ENCODE measurements around the gene ENTPD1.
"Not testable (repeated sequence)": the region's sequence is repeated elsewhere in the genome, so short reads cannot be mapped to it uniquely, and the experiment has no call there.

The ENTPD1 gene

GRCh38 chr10:95865814-95866466, 110.0 kb downstream of the ENTPD1 start:
- no peak for DNase-seq (ENCODE audit: low read depth, low spot score)

GRCh38 chr10:95866467-95866842, 110.5 kb downstream of the ENTPD1 start:
- no peak for DNase-seq (ENCODE audit: low read depth, low spot score)

- no peak for DNase-seq (ENCODE audit: low read depth, low spot score)
Measured at GRCh38 chr10:95867866-95868265, 111.9 kb downstream of the ENTPD1 start.

DNA sequence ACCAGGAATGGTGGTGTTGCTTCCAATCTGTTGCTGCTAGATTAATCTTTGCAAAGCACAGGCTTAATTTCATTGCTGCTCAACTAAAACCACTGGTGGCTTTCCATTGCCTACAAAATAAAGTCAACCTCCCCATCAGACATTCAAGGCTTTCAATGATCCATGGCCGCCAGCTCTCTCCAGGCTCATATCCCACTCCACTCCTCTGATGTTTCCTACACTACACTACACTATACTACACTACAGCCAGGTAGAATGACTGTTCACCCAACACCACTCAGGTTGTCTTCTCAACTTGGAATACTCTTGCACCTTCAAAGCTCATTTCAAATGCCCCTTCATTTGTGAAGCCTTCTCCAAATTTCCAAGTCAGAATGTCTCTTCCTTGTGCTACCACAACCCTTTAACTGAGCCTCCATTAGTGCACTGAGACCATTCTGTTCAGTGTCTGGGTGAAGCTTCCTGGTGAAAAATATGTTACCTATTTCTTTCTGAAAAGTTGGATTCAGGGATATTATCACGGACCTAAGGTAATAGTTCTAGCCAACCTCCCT, 116.3 kb downstream of the ENTPD1 start:
- no peak for DNase-seq (ENCODE audit: low read depth, low spot score)

GRCh38 chr10:95873139-95873538, 117.2 kb downstream of the ENTPD1 start:
- DNase-seq (ENCODE audit: low read depth, low spot score), result no peak

GRCh38 chr10:95873651-95874050, 117.7 kb downstream of the ENTPD1 start:
- no peak for DNase-seq (ENCODE audit: low read depth, low spot score)

DNA sequence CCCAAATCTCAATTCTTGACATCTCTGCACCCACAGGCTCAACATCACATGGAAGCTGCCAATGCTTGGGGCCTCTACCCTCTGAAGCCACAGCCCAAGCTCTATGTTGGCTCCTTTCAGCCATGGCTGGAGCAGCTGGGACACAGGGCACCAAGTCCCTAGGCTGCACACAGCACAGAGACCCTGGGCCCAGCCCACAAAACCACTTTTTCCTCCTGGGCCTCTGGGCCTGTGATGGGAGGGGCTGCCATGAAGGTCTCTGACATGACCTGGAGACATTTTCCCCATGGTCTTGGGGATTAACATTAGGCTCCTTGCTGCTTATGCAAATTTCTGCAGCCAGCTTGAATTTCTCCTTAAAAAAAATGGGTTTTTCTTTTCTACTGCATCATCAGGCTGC, 118.8 kb downstream of the ENTPD1 start:
- not testable (repeated sequence) for DNase-seq (ENCODE audit: low read depth, low spot score)

GRCh38 chr10:95876756-95877155, 120.8 kb downstream of the ENTPD1 start:
- no peak for DNase-seq (ENCODE audit: low read depth, low spot score)

DNA sequence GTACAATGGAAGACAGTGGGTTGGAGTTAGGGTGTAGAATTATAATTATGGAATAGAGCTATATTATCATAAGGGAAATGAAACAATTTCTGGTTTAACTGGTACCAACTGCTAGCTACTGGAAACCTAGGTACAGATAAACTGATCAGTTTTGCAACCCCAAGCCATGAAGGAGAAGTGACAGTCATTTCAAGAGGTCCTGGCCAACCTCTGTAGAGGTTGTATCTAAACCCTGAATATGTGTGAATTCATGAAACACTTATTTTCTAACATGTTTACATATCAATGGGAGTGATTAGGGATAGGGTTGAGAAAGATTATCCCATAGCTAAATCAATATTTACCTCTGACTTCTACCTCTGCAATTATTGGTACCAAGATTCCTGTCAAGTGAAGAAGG, 121.9 kb downstream of the ENTPD1 start:
- DNase-seq (ENCODE audit: low read depth, low spot score), result no peak

DNA sequence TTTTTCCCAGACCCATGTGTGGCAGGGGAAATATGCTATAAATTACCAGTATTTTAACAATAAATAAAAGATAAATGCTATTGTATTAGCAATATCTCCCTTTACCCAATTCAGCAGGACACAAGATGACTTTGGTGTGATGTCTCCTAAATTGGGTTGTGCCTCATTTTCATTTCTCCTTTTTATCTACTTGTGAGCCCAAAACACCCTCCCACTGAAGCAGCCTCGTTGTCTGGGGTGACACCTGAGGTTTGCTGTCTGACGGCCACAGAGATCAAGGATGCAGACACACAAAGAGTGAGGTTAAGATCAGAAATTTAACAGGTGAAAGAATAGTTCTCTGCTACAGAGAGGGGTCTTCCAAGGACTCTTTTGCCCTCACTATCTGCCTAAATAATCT, 124.7 kb downstream of the ENTPD1 start:
- DNase-seq (ENCODE audit: low read depth, low spot score), result no peak

- no peak for DNase-seq (ENCODE audit: low read depth, low spot score)
Measured at GRCh38 chr10:95881316-95881715, 125.4 kb downstream of the ENTPD1 start.

- DNase-seq (ENCODE audit: low read depth, low spot score), result no peak
Measured at GRCh38 chr10:95889830-95890229, 133.9 kb downstream of the ENTPD1 start.

DNA sequence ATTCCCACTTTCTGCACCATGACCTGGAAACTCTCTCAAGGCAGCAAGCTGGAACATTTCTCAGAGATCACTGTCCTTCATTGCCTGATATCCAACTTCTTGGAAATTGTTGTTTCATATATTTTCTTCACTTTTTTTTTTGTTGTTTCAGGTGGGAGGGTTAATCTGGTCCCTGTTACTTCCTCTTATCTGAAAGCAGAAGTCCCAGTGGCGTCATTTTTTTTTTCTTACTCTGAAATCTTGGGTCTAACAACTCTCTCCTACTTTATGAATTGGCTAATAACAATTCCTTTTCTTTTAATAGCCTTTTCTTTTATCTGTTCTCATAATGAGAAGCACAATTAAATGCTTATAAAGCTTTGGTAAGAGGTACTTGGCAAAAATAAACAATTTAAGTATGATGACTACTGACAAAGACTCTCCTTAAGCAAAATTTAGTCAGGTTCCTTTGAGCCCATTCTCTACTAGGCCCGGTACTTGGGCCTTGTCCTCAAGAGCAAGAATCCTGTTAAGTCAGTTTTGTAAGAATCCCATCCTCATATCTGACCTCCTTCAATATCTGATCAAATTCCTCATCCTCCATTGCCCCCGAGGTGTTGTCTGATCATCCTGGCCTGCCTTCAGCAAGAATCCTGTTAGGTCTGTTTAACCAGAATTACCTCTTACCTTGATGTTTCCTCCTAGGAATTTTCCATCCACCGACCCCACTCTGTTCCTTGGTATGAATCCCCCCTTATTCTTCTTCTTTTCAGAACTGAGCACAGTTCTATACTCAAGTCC, 140.3 kb downstream of the ENTPD1 start:
- no peak for DNase-seq (ENCODE audit: low read depth, low spot score)

GRCh38 chr10:95905897-95906580, 150.1 kb downstream of the ENTPD1 start:
- not testable (repeated sequence) for DNase-seq (ENCODE audit: low read depth, low spot score)

DNA sequence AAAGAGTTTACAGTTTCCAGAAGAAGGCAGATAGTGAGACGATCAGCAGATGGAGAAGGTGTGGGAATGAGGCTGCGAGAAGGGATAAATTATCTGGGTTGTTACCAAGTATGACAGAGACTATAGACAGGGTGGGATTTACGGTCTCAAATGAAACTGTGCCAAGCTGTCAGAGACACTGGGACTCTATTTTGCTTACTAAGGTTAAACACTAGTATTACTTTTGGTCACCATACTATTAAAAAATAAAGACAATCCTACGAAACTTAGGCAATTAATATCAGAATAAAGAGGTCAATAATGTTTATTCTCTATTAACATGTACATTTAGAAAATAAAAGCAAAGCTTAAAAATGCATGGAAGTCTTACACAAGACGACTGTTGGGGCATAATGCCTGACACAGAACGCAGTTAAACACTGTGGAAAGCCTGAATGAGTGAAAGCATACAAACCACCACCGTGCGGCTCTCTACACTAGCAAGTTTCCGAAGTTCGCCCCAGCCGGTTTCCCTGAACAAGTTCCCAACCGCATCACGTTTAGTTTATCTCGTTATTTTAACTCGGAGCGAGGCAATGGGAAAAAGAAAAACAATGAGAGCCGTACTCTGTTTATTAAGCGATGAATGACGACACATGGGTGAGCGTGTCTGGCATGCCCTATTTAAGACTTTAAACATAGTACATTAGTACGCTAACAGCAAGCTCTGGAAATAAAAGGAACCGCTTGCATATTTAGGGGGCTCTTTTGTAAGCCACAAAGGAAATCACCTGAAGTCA, 150.9 kb downstream of the ENTPD1 start:
- DNase-seq (ENCODE audit: low read depth, low spot score), result peak; percentile 29

DNA sequence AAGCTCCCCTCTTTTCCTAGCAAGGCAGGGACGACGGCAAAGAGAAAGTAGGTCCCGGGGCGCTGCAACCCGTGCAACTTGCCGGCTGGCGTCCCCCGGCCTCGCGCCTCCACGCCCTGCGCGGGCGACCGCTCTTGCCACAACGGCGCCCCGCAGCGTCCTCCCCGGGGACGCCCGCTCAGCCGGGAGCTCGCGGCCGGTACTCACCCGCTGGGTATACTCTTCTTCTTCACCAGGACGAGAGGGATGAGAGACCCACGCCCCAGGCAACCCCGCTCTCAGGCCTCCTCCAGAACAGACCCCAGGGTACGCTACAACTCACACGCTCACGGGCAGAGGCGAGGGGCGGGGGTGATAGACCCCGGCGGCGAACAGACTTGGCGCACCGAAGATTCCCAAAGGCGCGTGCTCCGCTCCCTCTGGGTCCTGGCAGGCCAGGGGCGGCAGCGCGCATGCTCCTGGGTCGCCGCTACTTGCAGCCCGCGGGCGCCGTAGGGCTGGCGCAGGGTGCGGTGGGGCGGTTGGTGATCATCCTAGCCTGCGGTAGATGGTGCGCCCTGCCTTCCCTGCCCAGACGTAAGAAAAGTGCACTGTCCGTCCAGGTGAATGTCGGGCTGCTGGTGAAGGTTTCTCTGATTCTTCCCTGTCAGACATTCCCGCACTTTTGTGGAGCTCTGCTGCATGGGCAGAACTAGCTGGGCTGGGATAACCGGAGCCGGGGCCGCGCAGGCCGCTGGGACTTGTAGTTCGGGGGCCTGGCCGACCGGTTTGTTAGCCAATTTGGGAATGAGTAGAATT, 151.7 kb downstream of the ENTPD1 start, which contains the start of gene CC2D2B:
CC2D2B (plus strand) TSS at position 520 of the 798 bp plus-strand sequence. CDS start 3,349 bp downstream, outside the sequence.
- peak; percentile 43 for DNase-seq (ENCODE audit: low read depth, low spot score)

- no peak for DNase-seq (ENCODE audit: low read depth, low spot score)
Measured at GRCh38 chr10:95908450-95908849, 152.5 kb downstream of the ENTPD1 start.

- DNase-seq (ENCODE audit: low read depth, low spot score), result no peak
Measured at GRCh38 chr10:95909561-95909960, 153.6 kb downstream of the ENTPD1 start.

DNA sequence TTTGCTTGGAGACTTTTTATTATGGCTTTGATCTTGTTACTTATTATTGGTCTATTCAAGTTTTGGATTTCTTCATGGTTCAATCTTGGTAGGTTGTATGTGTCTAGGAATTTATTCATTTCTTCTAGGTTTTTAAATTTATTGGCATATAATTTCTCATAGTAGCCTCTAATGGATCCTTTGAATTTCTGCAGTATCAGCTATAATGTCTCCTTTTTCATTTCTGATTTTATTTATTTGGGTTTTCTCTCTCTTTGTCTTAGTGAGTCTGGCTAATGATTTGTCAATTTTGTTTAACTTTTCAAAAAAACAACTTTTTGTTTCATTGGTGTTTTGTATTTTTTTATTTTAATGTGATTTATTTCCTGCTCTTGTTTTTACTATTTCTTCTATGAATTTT, 160.1 kb downstream of the ENTPD1 start:
- not testable (repeated sequence) for DNase-seq (ENCODE audit: low read depth, low spot score)

Measured in smooth muscle cell of the brain vasculature (primary cell).